ENCODE measurements around the gene VPS50. TPM values are rescaled to one million over a fixed set of nuclear protein-coding genes. Genes with fewer than 3 reads are reported as not detected.

The VPS50 gene, protein sequence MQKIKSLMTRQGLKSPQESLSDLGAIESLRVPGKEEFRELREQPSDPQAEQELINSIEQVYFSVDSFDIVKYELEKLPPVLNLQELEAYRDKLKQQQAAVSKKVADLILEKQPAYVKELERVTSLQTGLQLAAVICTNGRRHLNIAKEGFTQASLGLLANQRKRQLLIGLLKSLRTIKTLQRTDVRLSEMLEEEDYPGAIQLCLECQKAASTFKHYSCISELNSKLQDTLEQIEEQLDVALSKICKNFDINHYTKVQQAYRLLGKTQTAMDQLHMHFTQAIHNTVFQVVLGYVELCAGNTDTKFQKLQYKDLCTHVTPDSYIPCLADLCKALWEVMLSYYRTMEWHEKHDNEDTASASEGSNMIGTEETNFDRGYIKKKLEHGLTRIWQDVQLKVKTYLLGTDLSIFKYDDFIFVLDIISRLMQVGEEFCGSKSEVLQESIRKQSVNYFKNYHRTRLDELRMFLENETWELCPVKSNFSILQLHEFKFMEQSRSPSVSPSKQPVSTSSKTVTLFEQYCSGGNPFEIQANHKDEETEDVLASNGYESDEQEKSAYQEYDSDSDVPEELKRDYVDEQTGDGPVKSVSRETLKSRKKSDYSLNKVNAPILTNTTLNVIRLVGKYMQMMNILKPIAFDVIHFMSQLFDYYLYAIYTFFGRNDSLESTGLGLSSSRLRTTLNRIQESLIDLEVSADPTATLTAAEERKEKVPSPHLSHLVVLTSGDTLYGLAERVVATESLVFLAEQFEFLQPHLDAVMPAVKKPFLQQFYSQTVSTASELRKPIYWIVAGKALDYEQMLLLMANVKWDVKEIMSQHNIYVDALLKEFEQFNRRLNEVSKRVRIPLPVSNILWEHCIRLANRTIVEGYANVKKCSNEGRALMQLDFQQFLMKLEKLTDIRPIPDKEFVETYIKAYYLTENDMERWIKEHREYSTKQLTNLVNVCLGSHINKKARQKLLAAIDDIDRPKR
- 21.6 and 25.4 TPM in 2 replicates for total RNA-seq

DNA sequence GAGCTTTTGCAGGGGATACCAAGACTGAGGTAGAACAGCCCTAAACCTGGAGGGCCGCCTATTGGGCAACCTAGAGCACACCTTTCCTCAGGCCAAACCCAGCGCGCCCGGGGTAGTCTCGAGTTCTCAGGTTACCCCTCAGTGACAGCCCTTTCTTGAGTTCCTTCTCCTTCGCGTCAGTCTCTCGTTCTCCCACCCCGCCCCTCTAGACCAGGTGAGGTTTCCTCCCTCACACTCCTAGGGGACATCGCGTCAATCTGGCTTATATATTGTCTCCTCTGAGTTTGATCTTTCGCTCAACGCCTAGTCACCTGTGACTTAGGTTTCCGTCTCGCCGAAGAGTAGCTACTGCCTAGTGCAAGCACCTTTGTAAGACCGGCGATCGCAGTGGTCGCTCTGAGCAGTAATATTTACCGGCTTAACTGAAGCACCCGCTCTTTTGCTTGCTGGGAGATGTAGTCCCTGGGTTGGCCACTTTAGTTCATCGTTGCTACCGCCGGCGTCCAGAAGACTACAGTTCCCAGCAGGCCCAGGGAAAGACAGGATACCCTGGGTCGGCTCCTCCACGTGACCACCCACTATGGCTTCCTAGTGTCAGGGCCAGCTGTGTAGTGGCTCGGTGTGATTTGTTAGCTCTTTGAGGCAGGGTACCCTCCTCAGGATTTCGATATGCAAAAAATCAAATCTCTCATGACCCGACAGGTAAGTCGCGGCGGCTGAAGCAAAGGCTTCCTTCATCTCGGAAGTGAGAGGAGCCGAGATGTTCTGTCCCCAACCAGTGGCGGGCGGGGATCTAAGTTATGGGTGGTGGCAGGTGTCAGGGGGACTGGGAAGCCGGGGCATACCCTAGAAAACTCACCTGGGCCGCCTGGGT lies at the start of gene VPS50:
TSS of gene VPS50 (plus strand) at position 568 of the 874 bp plus-strand sequence. CDS start at position 670, 102 bp downstream.

DNA sequence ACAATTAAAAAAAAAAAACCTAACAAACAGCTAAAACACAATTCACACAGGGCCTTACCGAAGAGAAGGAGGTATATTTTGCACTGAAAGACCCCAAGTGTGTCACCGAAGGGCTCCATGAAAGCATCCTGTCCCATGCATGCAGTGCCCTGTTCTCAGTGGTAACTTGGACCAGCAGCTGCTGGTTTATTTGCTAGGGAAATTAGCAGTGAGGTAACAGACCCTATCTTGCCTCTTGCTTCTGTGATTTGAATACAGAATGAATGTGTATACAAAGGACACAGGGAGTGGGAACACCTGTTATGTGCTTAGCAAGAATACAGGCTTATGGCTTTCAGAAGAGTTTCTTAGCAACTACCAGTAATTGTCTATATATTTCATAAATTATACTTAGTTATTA lies 5.9 kb upstream of the VPS50 start, which contains the start of gene HEPACAM2:
TSS of gene HEPACAM2 (minus strand) at position 160 of the 400 bp plus-strand sequence.

Other genes with a start within 250 kb of the VPS50 start
- gene SAMD9, start 114.4 kb upstream of the VPS50 start, total RNA-seq: 9.8 and 11.1 TPM in 2 replicates
- 0.11 and 0.79 TPM in 2 replicates for gene SAMD9L, start 84.0 kb upstream of the VPS50 start, total RNA-seq
- not detected in 2 replicates for gene HEPACAM2, start 5.9 kb upstream of the VPS50 start, total RNA-seq